Activated naive CD4-positive, alpha-beta T cell treated with anti-CD3 and anti-CD28 coated beads, Interleukin-2, amount 10 ng/mL, durations not matched to agents 7 days and 5 days (primary cell): ENCODE results near the gene GLS.

Experiments
- CTCF ChIA-PET: fragments of 350-600 bp; sonication (Branson Sonifier 250); formaldehyde crosslinking; loops from one replicate; lab custom pipeline; 2021; ENCODE audit warnings: antibody characterized with exemption; lab: Charles Lee
- DNase-seq: peaks from one replicate; pipeline ENCODE4 v3.0.0-alpha.2; 2020
- H3K27ac Mint-ChIP-seq: one replicate; pipeline ENCODE4 v1.8.0; 2021; ENCODE audit warnings: mild to moderate bottlenecking, moderate library complexity, mixed read lengths
- H3K27me3 Mint-ChIP-seq: one replicate; pipeline ENCODE4 v1.8.0; 2021; ENCODE audit warnings: mild to moderate bottlenecking, mixed read lengths
- H3K36me3 Mint-ChIP-seq: one replicate; pipeline ENCODE4 v1.8.0; 2021; ENCODE audit warnings: mixed read lengths
- H3K4me1 Mint-ChIP-seq: one replicate; pipeline ENCODE4 v1.8.0; 2021; ENCODE audit warnings: mixed read lengths
- H3K4me3 Mint-ChIP-seq: one replicate; pipeline ENCODE4 v1.8.0; 2021; ENCODE audit warnings: mild to moderate bottlenecking, moderate library complexity, mixed read lengths
- H3K9me3 Mint-ChIP-seq: one replicate; pipeline ENCODE4 v1.8.0; 2021; ENCODE audit warnings: mixed read lengths

Gene GLS

GRCh38 chr2:190979906-190980629, 99.4 kb downstream of the GLS start:
- no peaks in the 10 kb centered on the region for H3K9me3 Mint-ChIP-seq
- no peaks in the 10 kb centered on the region for H3K27me3 Mint-ChIP-seq
- peak overlapping the region; percentile 92 for H3K27ac Mint-ChIP-seq
- CTCF ChIA-PET = interaction anchor here (1.0 kb wide), 1 partner anchor 32 kb away, joined by 3 read pairs; no protein-coding TSS in a partner anchor
- no peak overlapping the region for H3K4me3 Mint-ChIP-seq
- peaks cover 84% of the 10 kb centered on the region for H3K4me1 Mint-ChIP-seq
- peaks cover 91% of the 10 kb centered on the region for H3K36me3 Mint-ChIP-seq
- DNase-seq = no peak

GRCh38 chr2:190980630-190981209, 100.1 kb downstream of the GLS start:
- H3K27ac Mint-ChIP-seq = peak overlapping the region; percentile 92
- no peaks in the 10 kb centered on the region for H3K9me3 Mint-ChIP-seq
- CTCF ChIA-PET = interaction anchor here (1.0 kb wide), 1 partner anchor 31 kb away, joined by 3 read pairs; no protein-coding TSS in a partner anchor
- H3K4me3 Mint-ChIP-seq = no peak overlapping the region
- peaks cover 88% of the 10 kb centered on the region for H3K4me1 Mint-ChIP-seq
- H3K27me3 Mint-ChIP-seq = no peaks in the 10 kb centered on the region
- no peak for DNase-seq
- peaks cover 91% of the 10 kb centered on the region for H3K36me3 Mint-ChIP-seq

GRCh38 chr2:190981333-190981732, 100.7 kb downstream of the GLS start:
- CTCF ChIA-PET = no interaction called here
- Mint-ChIP-seq H3K4me1 (peaks cover 91% of the 10 kb centered on the region), H3K4me3 (no peak overlapping the region), H3K27me3 (no peaks in the 10 kb centered on the region), H3K36me3 (peaks cover 93% of the 10 kb centered on the region), H3K9me3 (no peaks in the 10 kb centered on the region), H3K27ac (peak overlapping the region; percentile 92)
- no peak for DNase-seq

GRCh38 chr2:190981733-190982132, 101.1 kb downstream of the GLS start:
- H3K4me1 Mint-ChIP-seq = peaks cover 89% of the 10 kb centered on the region
- no peaks in the 10 kb centered on the region for H3K9me3 Mint-ChIP-seq
- peak overlapping the region; percentile 92 for H3K27ac Mint-ChIP-seq
- CTCF ChIA-PET = interaction anchor here (1.1 kb wide), 1 partner anchor 34 kb away, joined by 3 read pairs; no protein-coding TSS in a partner anchor
- H3K4me3 Mint-ChIP-seq = no peak overlapping the region
- H3K36me3 Mint-ChIP-seq = peaks cover 92% of the 10 kb centered on the region
- H3K27me3 Mint-ChIP-seq = no peaks in the 10 kb centered on the region
- DNase-seq = no peak

- Mint-ChIP-seq H3K27me3 (no peaks in the 10 kb centered on the region), H3K9me3 (no peaks in the 10 kb centered on the region), H3K27ac (peak overlapping the region; percentile 92), H3K36me3 (peaks cover 94% of the 10 kb centered on the region), H3K4me1 (peaks cover 91% of the 10 kb centered on the region), H3K4me3 (no peak overlapping the region)
- CTCF ChIA-PET = interaction anchor here (1.1 to 1.8 kb wide), 3 partner anchors 19 to 35 kb away, joined by 3 to 4 read pairs (median 3); no protein-coding TSS in a partner anchor
- no peak for DNase-seq
Measured at GRCh38 chr2:190982262-190983034, 101.8 kb downstream of the GLS start.

GRCh38 chr2:190984595-190984994, 104.0 kb downstream of the GLS start:
- Mint-ChIP-seq H3K36me3 (peaks cover 91% of the 10 kb centered on the region), H3K27ac (peak overlapping the region; percentile 47), H3K27me3 (no peaks in the 10 kb centered on the region), H3K4me3 (no peak overlapping the region), H3K9me3 (no peaks in the 10 kb centered on the region), H3K4me1 (peaks cover 83% of the 10 kb centered on the region)
- DNase-seq = no peak
- CTCF ChIA-PET = interaction anchor here (0.7 to 0.9 kb wide), 2 partner anchors 17 to 79 kb away, joined by 3 read pairs; no protein-coding TSS in a partner anchor

- H3K27me3 Mint-ChIP-seq = no peaks in the 10 kb centered on the region
- H3K9me3 Mint-ChIP-seq = no peaks in the 10 kb centered on the region
- peaks cover 78% of the 10 kb centered on the region for H3K4me1 Mint-ChIP-seq
- CTCF ChIA-PET = interaction anchor here (0.6 to 1.2 kb wide), 2 partner anchors 21 to 42 kb away, joined by 3 to 5 read pairs; no protein-coding TSS in a partner anchor
- peaks cover 90% of the 10 kb centered on the region for H3K36me3 Mint-ChIP-seq
- H3K4me3 Mint-ChIP-seq = no peak overlapping the region
- DNase-seq = no peak
- H3K27ac Mint-ChIP-seq = peak overlapping the region; percentile 83
Measured at GRCh38 chr2:190986221-190986953, 105.8 kb downstream of the GLS start.

- Mint-ChIP-seq H3K4me1 (peaks cover 74% of the 10 kb centered on the region), H3K4me3 (no peak overlapping the region), H3K27me3 (no peaks in the 10 kb centered on the region), H3K36me3 (peaks cover 87% of the 10 kb centered on the region), H3K27ac (peak overlapping the region; percentile 70), H3K9me3 (no peaks in the 10 kb centered on the region)
- DNase-seq = no peak
- CTCF ChIA-PET = interaction anchor here (0.6 to 1.5 kb wide), 4 partner anchors 10 to 168 kb away, joined by 3 to 4 read pairs (median 3); no protein-coding TSS in a partner anchor
Measured at GRCh38 chr2:190987116-190987515, 106.5 kb downstream of the GLS start.

- H3K27me3 Mint-ChIP-seq = no peaks in the 10 kb centered on the region
- CTCF ChIA-PET = interaction anchor here (0.7 to 1.5 kb wide), 5 partner anchors 9 to 167 kb away, joined by 3 to 4 read pairs (median 3); no protein-coding TSS in a partner anchor
- DNase-seq = no peak
- peaks cover 84% of the 10 kb centered on the region for H3K36me3 Mint-ChIP-seq
- no peak overlapping the region for H3K4me3 Mint-ChIP-seq
- no peaks in the 10 kb centered on the region for H3K9me3 Mint-ChIP-seq
- peak overlapping the region; percentile 81 for H3K27ac Mint-ChIP-seq
- peaks cover 70% of the 10 kb centered on the region for H3K4me1 Mint-ChIP-seq
Measured at GRCh38 chr2:190987938-190988337, 107.3 kb downstream of the GLS start.

GRCh38 chr2:190988910-190989309, 108.3 kb downstream of the GLS start:
- Mint-ChIP-seq H3K27ac (no peak overlapping the region), H3K4me3 (no peak overlapping the region), H3K36me3 (peaks cover 85% of the 10 kb centered on the region), H3K9me3 (no peaks in the 10 kb centered on the region), H3K4me1 (peaks cover 72% of the 10 kb centered on the region), H3K27me3 (no peaks in the 10 kb centered on the region)
- CTCF ChIA-PET = no interaction called here
- DNase-seq = no peak

GRCh38 chr2:190990132-190990531, 109.5 kb downstream of the GLS start:
- CTCF ChIA-PET = interaction anchor here (0.6 to 0.7 kb wide), 2 partner anchors 15 to 915 kb away, joined by 3 read pairs; no protein-coding TSS in a partner anchor
- no peaks in the 10 kb centered on the region for H3K27me3 Mint-ChIP-seq
- peaks cover 83% of the 10 kb centered on the region for H3K36me3 Mint-ChIP-seq
- H3K4me1 Mint-ChIP-seq = peaks cover 68% of the 10 kb centered on the region
- no peaks in the 10 kb centered on the region for H3K9me3 Mint-ChIP-seq
- no peak for DNase-seq
- H3K27ac Mint-ChIP-seq = peak overlapping the region; percentile 62
- no peak overlapping the region for H3K4me3 Mint-ChIP-seq

- no peak for DNase-seq
- Mint-ChIP-seq H3K4me1 (peaks cover 72% of the 10 kb centered on the region), H3K27ac (no peak overlapping the region)
Measured at GRCh38 chr2:190993292-190993643, 112.6 kb downstream of the GLS start.

GRCh38 chr2:190994148-190994547, 113.5 kb downstream of the GLS start:
- Mint-ChIP-seq H3K36me3 (peaks cover 84% of the 10 kb centered on the region), H3K4me1 (peaks cover 72% of the 10 kb centered on the region), H3K27ac (peak overlapping the region; percentile 43)

More at GRCh38 chr2:190993292-190993643, 112.6 kb downstream of the GLS start:
- Mint-ChIP-seq H3K27me3 (no peaks in the 10 kb centered on the region), H3K36me3 (peaks cover 86% of the 10 kb centered on the region), H3K9me3 (no peaks in the 10 kb centered on the region), H3K4me3 (no peak overlapping the region)
- CTCF ChIA-PET = interaction anchor here (0.8 kb wide), 1 partner anchor 36 kb away, joined by 3 read pairs; no protein-coding TSS in a partner anchor

More at GRCh38 chr2:190994148-190994547, 113.5 kb downstream of the GLS start:
- CTCF ChIA-PET = no interaction called here
- Mint-ChIP-seq H3K27me3 (no peaks in the 10 kb centered on the region), H3K4me3 (no peak overlapping the region), H3K9me3 (no peaks in the 10 kb centered on the region)
- DNase-seq = no peak
